Liver (tissue), 3 donors: ENCODE results near the gene PRELID3B.

Experiments used
- EGR1 ChIP-seq, 2 donors: IDR thresholded peaks; 2 replicates each; pipeline ENCODE4 v1.6.1; 2016 to 2018; ENCODE audit warnings: antibody characterized with exemption in 2 of 2, low read depth in 2 of 2
- FOXA2 ChIP-seq: IDR thresholded peaks from 2 replicates; pipeline ENCODE4 v1.6.1; 2016; ENCODE audit warnings: antibody characterized with exemption
- GABPA ChIP-seq, 2 donors: IDR thresholded peaks in 1 of 2; conservative IDR thresholded peaks in 1 of 2; 2 replicates each; pipeline ENCODE4 v1.6.1; 2016; ENCODE audit warnings: antibody characterized with exemption in 2 of 2, mild to moderate bottlenecking in 1 of 2, moderate library complexity in 1 of 2
- JUND ChIP-seq, 2 donors: IDR thresholded peaks; 2 replicates each; pipeline ENCODE4 v1.6.1; 2016; ENCODE audit warnings: antibody characterized with exemption in 2 of 2
- MAX ChIP-seq: IDR thresholded peaks from 2 replicates; pipeline ENCODE4 v1.6.1; 2016; ENCODE audit warnings: antibody characterized with exemption
- REST ChIP-seq: IDR thresholded peaks from 2 replicates; pipeline ENCODE4 v1.6.1; 2016; ENCODE audit warnings: antibody characterized with exemption, mild to moderate bottlenecking
- SP1 ChIP-seq: IDR thresholded peaks from 2 replicates; pipeline ENCODE4 v1.6.1; 2018; ENCODE audit warnings: antibody characterized with exemption, mild to moderate bottlenecking
- YY1 ChIP-seq: IDR thresholded peaks from 2 replicates; pipeline ENCODE4 v1.6.1; 2016; ENCODE audit warnings: antibody characterized with exemption, mild to moderate bottlenecking
- TF ChIP-seq, protein P1 (sequence below): fragments of 150-350 bp; IDR thresholded peaks from 2 replicates; pipeline ENCODE4 v1.5.1; 2017; ENCODE audit warnings: improper control_type of control experiment, low read depth, low read length; ENCODE audit not compliant: missing input control
- donor health status: healthy.
- donor health status: healthy.

DNA sequence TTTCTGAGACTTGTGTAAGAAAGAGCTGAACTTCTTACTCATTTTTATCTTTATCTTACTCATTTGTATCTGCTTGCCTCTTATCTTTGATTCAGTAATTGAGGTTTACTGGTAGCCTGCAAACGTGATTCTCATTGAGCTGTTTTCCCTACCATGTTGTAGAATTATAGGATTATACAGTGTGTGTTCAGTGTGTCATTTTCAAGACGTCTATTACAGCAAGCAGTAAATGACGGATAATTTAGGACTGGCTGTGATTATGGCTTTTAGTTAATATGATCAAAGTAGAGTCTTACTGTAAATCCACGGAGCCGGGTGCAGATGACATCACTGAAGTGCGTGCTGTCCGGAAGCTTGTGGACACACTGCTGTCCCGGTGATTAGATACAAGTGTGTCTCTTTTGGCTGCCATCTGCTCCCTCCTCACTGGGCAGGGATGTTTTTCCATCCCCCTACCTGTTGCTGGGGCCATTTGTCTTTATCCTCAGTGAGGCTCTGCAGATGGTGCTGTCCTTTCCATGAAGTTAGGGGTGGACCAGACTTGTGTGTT lies 55.5 kb downstream of the PRELID3B start:
- TF ChIP-seq GABPA (IDR thresholded peaks at IDR 0.05 in 1 of 2, conservative IDR thresholded peaks at IDR 0.05 in 1 of 2), result no peak
- TF ChIP-seq, protein P1, sequence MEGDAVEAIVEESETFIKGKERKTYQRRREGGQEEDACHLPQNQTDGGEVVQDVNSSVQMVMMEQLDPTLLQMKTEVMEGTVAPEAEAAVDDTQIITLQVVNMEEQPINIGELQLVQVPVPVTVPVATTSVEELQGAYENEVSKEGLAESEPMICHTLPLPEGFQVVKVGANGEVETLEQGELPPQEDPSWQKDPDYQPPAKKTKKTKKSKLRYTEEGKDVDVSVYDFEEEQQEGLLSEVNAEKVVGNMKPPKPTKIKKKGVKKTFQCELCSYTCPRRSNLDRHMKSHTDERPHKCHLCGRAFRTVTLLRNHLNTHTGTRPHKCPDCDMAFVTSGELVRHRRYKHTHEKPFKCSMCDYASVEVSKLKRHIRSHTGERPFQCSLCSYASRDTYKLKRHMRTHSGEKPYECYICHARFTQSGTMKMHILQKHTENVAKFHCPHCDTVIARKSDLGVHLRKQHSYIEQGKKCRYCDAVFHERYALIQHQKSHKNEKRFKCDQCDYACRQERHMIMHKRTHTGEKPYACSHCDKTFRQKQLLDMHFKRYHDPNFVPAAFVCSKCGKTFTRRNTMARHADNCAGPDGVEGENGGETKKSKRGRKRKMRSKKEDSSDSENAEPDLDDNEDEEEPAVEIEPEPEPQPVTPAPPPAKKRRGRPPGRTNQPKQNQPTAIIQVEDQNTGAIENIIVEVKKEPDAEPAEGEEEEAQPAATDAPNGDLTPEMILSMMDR, result no peak
- TF ChIP-seq JUND (IDR thresholded peaks at IDR 0.05), result no peak
- no peak for TF ChIP-seq EGR1 (IDR thresholded peaks at IDR 0.05; ENCODE audit: low read depth in 2 of 2)
- no peak for TF ChIP-seq YY1
- TF ChIP-seq FOXA2, result no peak
- TF ChIP-seq MAX, result no peak
- TF ChIP-seq SP1, result no peak
- no peak for TF ChIP-seq REST
